Panc1 (cell line): ENCODE results near the gene STK11IP. TPM values are rescaled to one million over a fixed set of nuclear protein-coding genes. Genes with fewer than 3 reads are reported as not detected.

Experiments used
- ATAC-seq: fragments of 200-7000 bp; cut with Tn5 transposase; 2 replicates; pipeline ENCODE4 v1.9.1; 2020; ENCODE audit warnings: mild to moderate bottlenecking, moderate library complexity
- BruUV-seq: library from RNA; stranded (reverse); fragments of 400-500 nt; replicated peaks from 2 replicates; lab custom pipeline; 2021; lab: Mats Ljungman, UMichigan
- CTCF ChIA-PET: fragments of 300-600 bp; sonication (Branson Sonifier 250); formaldehyde crosslinking; loops from one replicate; lab custom pipeline; 2022; ENCODE audit warnings: antibody characterized with exemption; lab: Charles Lee
- POLR2A ChIA-PET: fragments of 300-600 bp; sonication (Branson Sonifier 250); formaldehyde crosslinking; loops from one replicate; lab custom pipeline; 2022; ENCODE audit warnings: antibody characterized with exemption; lab: Charles Lee
- DNase-seq: peaks from one replicate; pipeline ENCODE4 v3.0.0-alpha.2; 2010; ENCODE audit warnings: low read depth, low spot score
- H3K27ac ChIP-seq: 2 replicates; pipeline ENCODE4 v1.5.1; 2011; ENCODE audit warnings: mild to moderate bottlenecking, low read length, inconsistent platforms
- H3K27me3 ChIP-seq: fragments of 200-500 bp; sonication (Bioruptor generic); 2 replicates; pipeline ENCODE4 v1.6.0; 2014; ENCODE audit warnings: low read length, inconsistent platforms; ENCODE audit not compliant: control insufficient read depth, insufficient read depth
- H3K36me3 ChIP-seq: fragments of 200-500 bp; sonication (Bioruptor generic); 2 replicates; pipeline ENCODE4 v1.5.1; 2014; ENCODE audit warnings: inconsistent platforms, mild to moderate bottlenecking, low read length, moderate library complexity; ENCODE audit not compliant: control insufficient read depth, insufficient read depth
- H3K4me1 ChIP-seq: 2 replicates; pipeline ENCODE4 v1.5.1; 2011; ENCODE audit warnings: inconsistent platforms, mild to moderate bottlenecking, low read length, moderate library complexity; ENCODE audit not compliant: control insufficient read depth, insufficient read depth
- H3K4me3 ChIP-seq, 2 experiments: 2 replicates each; pipeline ENCODE4 v1.5.1; 2011 to 2012; ENCODE audit warnings: low read depth in 2 of 2, low read length in 2 of 2, mild to moderate bottlenecking in 2 of 2, inconsistent platforms in 1 of 2, moderate library complexity in 1 of 2
- H3K9me3 ChIP-seq: fragments of 200-500 bp; sonication (Bioruptor generic); 2 replicates; pipeline ENCODE4 v1.5.1; 2014; ENCODE audit warnings: low read depth, mild to moderate bottlenecking, inconsistent platforms, low read length, moderate library complexity; ENCODE audit not compliant: control insufficient read depth, insufficient read depth
- CTCF ChIP-seq: fragments of 450-650 bp; IDR thresholded peaks from 2 replicates; pipeline ENCODE4 v1.5.1; 2017; ENCODE audit warnings: mild to moderate bottlenecking
- POLR2AphosphoS5 ChIP-seq: IDR thresholded peaks from 2 replicates; pipeline ENCODE4 v1.6.1; 2012; ENCODE audit warnings: mild to moderate bottlenecking, low read depth, low read length, moderate library complexity
- REST ChIP-seq, 2 experiments: IDR thresholded peaks; 2 replicates each; pipeline ENCODE4 v1.6.1; 2011 to 2012; ENCODE audit warnings: low read depth in 2 of 2, control low read depth in 1 of 2, low read length in 1 of 2, mild to moderate bottlenecking in 1 of 2, moderate library complexity in 1 of 2; ENCODE audit not compliant: insufficient read depth in 1 of 2
- SIN3A ChIP-seq: IDR thresholded peaks from 2 replicates; pipeline ENCODE4 v1.6.1; 2012; ENCODE audit warnings: low read depth, mild to moderate bottlenecking, low read length, moderate library complexity, borderline replicate concordance; ENCODE audit not compliant: insufficient read depth
- TCF7L2 ChIP-seq: IDR thresholded peaks from 2 replicates; pipeline ENCODE4 v1.6.1; 2011; ENCODE audit warnings: mild to moderate bottlenecking, low read depth, low read length, inconsistent platforms
- in situ Hi-C: cut with HindIII; loops from 2 replicates; pipeline ENCODE4 v1.10.0; 2016; ENCODE audit warnings: low sequenced_read_pairs, low pct_unique_long_range_greater_than_20kb
- intact Hi-C: fragments of 100-400 bp; cut with micrococcal nuclease; formaldehyde crosslinking; loops from one replicate; pipeline ENCODE4 v1.10.0; 2022; ENCODE audit not compliant: unreplicated experiment
- total RNA-seq: library from RNA; stranded (reverse); gene quantifications from one replicate; pipeline ENCODE4 v1.2.1, GENCODE V29; 2021; ENCODE audit not compliant: unreplicated experiment

Gene STK11IP
- total RNA-seq, 1 experiment from 2014 or later: 48.2 TPM

GRCh38 chr2:219658874-219659273 lies 61.2 kb downstream of the STK11IP start:
- Histone ChIP-seq H3K27ac (no peak overlapping the region), H3K27me3 (0 out of 2 replicates have a peak, but pooled peaks cover 6% of the 10 kb centered on the region), H3K4me3 (no peak overlapping the region), H3K36me3 (no peaks in the 10 kb centered on the region), H3K9me3 (peaks cover 10% of the 10 kb centered on the region; the same call in 1 of the 2 replicates), H3K4me1 (no peaks in the 10 kb centered on the region)
- in situ Hi-C loops (no loop called here), intact Hi-C loops (no loop called here)
- ChIA-PET CTCF (no interaction called here), POLR2A (no interaction called here)
- no TSS peak for BruUV-seq
- DNase-seq (no peak), ATAC-seq (no peak)
- TF ChIP-seq CTCF (no peak), POLR2AphosphoS5 (no peak), SIN3A (no peak), TCF7L2 (no peak), REST (IDR thresholded peaks at IDR 0.05; ENCODE audit: insufficient read depth in 1 of 2, low read depth in 2 of 2, low read length in 1 of 2) (no peak)

GRCh38 chr2:219661197-219661954 lies 63.7 kb downstream of the STK11IP start:
- TF ChIP-seq SIN3A (no peak), POLR2AphosphoS5 (no peak)
- intact Hi-C loops: no loop called here
- H3K4me1 ChIP-seq: no peaks in the 10 kb centered on the region
- CTCF ChIA-PET: interaction anchor here (0.6 kb wide), 1 partner anchor 246 kb away, joined by 5 read pairs; no protein-coding TSS in a partner anchor
- H3K27me3 ChIP-seq: 0 out of 2 replicates have a peak, but pooled peaks cover 3% of the 10 kb centered on the region
- DNase-seq: no peak
- peaks cover 10% of the 10 kb centered on the region; the same call in 1 of the 2 replicates for H3K9me3 ChIP-seq
- in situ Hi-C loops: no loop called here
- no peak overlapping the region for H3K4me3 ChIP-seq
- no peak for ATAC-seq
- no peak overlapping the region for H3K27ac ChIP-seq
- BruUV-seq: no TSS peak
- no peaks in the 10 kb centered on the region for H3K36me3 ChIP-seq
- POLR2A ChIA-PET: no interaction called here

GRCh38 chr2:219661955-219662395 lies 64.3 kb downstream of the STK11IP start:
- DNase-seq (no peak), ATAC-seq (no peak)
- Histone ChIP-seq H3K27me3 (0 out of 2 replicates have a peak, but pooled peaks cover 3% of the 10 kb centered on the region), H3K27ac (no peak overlapping the region), H3K4me3 (no peak overlapping the region), H3K9me3 (peaks cover 10% of the 10 kb centered on the region; the same call in 1 of the 2 replicates), H3K36me3 (no peaks in the 10 kb centered on the region), H3K4me1 (no peaks in the 10 kb centered on the region)
- intact Hi-C loops (no loop called here), in situ Hi-C loops (no loop called here)
- no peak for TF ChIP-seq REST (IDR thresholded peaks at IDR 0.05; ENCODE audit: insufficient read depth in 1 of 2, low read depth in 2 of 2, low read length in 1 of 2)
- no peak for TF ChIP-seq CTCF
- TF ChIP-seq POLR2AphosphoS5: no peak
- TF ChIP-seq TCF7L2: no peak
- TF ChIP-seq SIN3A: no peak
- BruUV-seq: no TSS peak
- ChIA-PET CTCF (interaction anchor here (0.6 kb wide), 1 partner anchor 247 kb away, joined by 5 read pairs; no protein-coding TSS in a partner anchor), POLR2A (no interaction called here)
